Measurements from ENCODE around the gene TTLL12.

TTLL12 gene

DNA sequence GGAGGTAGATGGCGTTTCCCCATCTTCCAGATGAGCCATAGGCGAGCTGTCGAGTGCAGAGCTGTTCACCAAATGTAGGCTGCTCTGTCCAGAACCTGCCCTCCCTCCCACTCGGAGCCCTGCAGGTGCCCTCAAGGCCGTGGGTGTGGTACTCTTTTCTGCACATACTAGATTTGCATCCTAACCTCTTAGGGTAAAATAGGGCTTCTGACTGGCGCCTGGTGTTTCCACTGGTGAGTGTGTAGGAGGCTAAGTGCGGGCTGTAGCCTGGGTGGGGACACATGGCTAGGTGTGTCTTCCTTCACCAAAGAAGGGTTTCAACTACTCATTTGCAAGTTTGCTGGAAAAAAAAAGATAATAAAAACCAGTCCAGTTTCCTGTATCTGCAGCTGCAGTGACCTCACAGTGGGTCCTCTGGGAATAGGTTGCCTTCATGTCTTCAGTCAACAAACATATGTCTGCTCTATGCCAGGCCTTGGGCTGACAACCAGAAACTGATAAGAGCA is 67.9 kb downstream of the TTLL12 start:
- no peak for DNase-seq

DNA sequence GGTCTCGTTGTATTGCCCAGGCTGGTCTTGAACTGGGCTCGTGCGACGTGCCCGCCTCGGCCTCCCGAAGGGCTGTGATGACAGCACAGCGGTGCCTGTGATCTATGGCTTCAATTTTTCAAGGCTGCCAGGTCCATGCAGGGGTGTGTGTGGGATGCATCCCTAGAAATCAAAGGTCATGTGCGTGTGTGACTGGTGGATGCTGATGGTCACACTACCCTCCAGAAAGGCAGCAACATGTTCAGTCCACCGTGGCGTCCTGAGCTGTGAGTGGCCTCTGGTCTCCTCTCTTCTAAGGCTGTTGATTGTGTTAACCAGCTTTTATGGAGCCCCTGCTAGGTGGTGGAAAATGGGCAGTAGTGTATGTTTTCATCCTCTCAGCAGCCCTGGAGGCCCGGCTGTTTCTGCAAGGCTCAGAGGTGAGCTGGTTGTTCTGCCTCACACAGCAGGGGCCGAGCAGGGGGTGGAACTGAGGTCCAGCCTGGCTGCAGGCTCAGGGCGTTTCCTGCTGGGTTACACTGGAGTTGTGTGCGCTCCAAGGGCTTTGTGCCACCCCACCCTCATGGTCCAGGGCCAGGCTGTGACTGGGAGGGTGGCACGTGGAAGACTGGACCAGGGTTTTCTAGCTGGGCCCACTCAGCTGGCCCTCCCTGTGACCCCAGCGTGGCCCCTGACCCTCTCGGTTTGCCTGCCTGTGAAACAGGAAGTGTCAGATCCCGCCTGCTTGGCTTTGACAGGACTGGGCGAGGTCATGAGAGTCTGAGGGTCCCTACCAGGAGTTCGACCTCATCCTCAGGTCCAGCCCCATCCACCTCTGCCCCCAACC is 68.7 kb downstream of the TTLL12 start:
- DNase-seq = no peak

DNA sequence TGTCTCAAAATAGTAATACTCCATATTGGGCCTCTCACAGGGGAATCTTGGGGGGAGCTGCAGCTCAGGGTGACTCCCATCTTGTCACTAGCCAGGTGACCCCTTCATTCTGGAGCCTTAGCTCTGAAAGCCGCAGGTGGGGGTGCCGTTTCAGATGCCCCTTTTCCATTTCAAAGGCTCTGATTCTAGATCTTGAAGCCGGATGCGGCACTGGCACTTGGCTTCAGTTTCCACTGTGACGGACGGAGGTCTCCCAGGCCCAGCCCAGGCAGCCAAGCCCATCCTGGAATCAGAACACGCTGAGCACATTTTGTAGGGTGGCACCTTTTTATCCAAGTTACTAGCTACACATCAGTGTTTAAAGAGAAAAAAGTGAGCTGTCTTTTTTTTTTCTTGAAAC is 70.0 kb downstream of the TTLL12 start:
- no peak for DNase-seq

All from T1000 (cell line).